Neuronal stem cell (in vitro differentiated cells): ENCODE results near the gene ITGB4.

Experiments used
- DNase-seq: peaks from one replicate; pipeline ENCODE4 v3.0.0-alpha.2; 2013; ENCODE audit warnings: low spot score
- H2AFZ ChIP-seq: one replicate; pipeline ENCODE4 v1.6.1; 2013; ENCODE audit warnings: mild to moderate bottlenecking, low read length, inconsistent platforms
- H2AK5ac ChIP-seq: 2 replicates; pipeline ENCODE4 v1.6.1; 2013; ENCODE audit warnings: low read depth, mild to moderate bottlenecking, inconsistent platforms, low read length, moderate library complexity, mixed read lengths
- H2BK120ac ChIP-seq: 2 replicates; pipeline ENCODE4 v1.6.1; 2013; ENCODE audit warnings: low read depth, mild to moderate bottlenecking, inconsistent platforms, low read length, moderate library complexity, mixed read lengths
- H2BK12ac ChIP-seq: one replicate; pipeline ENCODE4 v1.6.1; 2013; ENCODE audit warnings: low read length, inconsistent platforms
- H2BK15ac ChIP-seq: 2 replicates; pipeline ENCODE4 v1.6.1; 2013; ENCODE audit warnings: mild to moderate bottlenecking, low read length, inconsistent platforms, mixed read lengths
- H2BK5ac ChIP-seq: one replicate; pipeline ENCODE4 v1.6.1; 2013; ENCODE audit warnings: inconsistent platforms, mild to moderate bottlenecking, low read length, moderate library complexity
- H3K14ac ChIP-seq: one replicate; pipeline ENCODE4 v1.6.1; 2013; ENCODE audit warnings: low read length, inconsistent platforms
- H3K18ac ChIP-seq: 2 replicates; pipeline ENCODE4 v1.6.1; 2013; ENCODE audit warnings: low read length, inconsistent platforms
- H3K23ac ChIP-seq: 2 replicates; pipeline ENCODE4 v1.6.1; 2013; ENCODE audit warnings: low read depth, mild to moderate bottlenecking, mixed read lengths, low read length, inconsistent platforms; ENCODE audit not compliant: poor library complexity
- H3K27ac ChIP-seq: replicated peaks from 3 replicates; pipeline ENCODE4 v1.5.1; 2013; ENCODE audit warnings: low read length, inconsistent platforms
- H3K27me3 ChIP-seq, 3 experiments: 2 replicates each; pipeline ENCODE4 v1.6.1; 2013; ENCODE audit warnings: low read length in 3 of 3, mild to moderate bottlenecking in 2 of 3, inconsistent platforms in 1 of 3, low read depth in 1 of 3, mixed read lengths in 1 of 3, moderate library complexity in 1 of 3; ENCODE audit not compliant: control insufficient read depth in 3 of 3, insufficient read depth in 3 of 3
- H3K36me3 ChIP-seq, 2 donors: replicated peaks in 1 of 2; 2 replicates each; pipeline ENCODE4 v1.6.1; 2013; ENCODE audit warnings: low read length in 2 of 2; ENCODE audit not compliant: control insufficient read depth in 2 of 2, insufficient read depth in 2 of 2
- H3K4ac ChIP-seq: 2 replicates; pipeline ENCODE4 v1.6.1; 2013; ENCODE audit warnings: inconsistent platforms, mild to moderate bottlenecking, low read length, moderate library complexity
- H3K4me1 ChIP-seq, 2 donors: 1 replicate in 1 of 2; 2 replicates in 1 of 2; pipeline ENCODE4 v1.6.1; 2013; ENCODE audit warnings: low read length in 2 of 2, low read depth in 1 of 2; ENCODE audit not compliant: control insufficient read depth in 2 of 2, insufficient read depth in 1 of 2
- H3K4me2 ChIP-seq: one replicate; pipeline ENCODE4 v1.6.1; 2013; ENCODE audit warnings: mild to moderate bottlenecking, low read length, inconsistent platforms; ENCODE audit not compliant: insufficient read depth, poor library complexity, severe bottlenecking
- H3K4me3 ChIP-seq, 2 donors: 2 replicates each; pipeline ENCODE4 v1.5.1; 2013; ENCODE audit warnings: low read length in 2 of 2, mild to moderate bottlenecking in 2 of 2, inconsistent platforms in 1 of 2, moderate library complexity in 1 of 2
- H3K79me1 ChIP-seq: one replicate; pipeline ENCODE4 v1.6.1; 2013; ENCODE audit warnings: low read depth, mild to moderate bottlenecking, inconsistent platforms, low read length, moderate library complexity
- H3K9ac ChIP-seq: one replicate; pipeline ENCODE4 v1.6.1; 2013; ENCODE audit warnings: mild to moderate bottlenecking, low read depth, low read length, inconsistent platforms; ENCODE audit not compliant: poor library complexity
- H3K9me3 ChIP-seq, 2 donors: replicated peaks in 1 of 2; 2 replicates each; pipeline versions ENCODE3 to v1.6.1; 2013; ENCODE audit warnings: low read length in 2 of 2, mild to moderate bottlenecking in 2 of 2, inconsistent platforms in 1 of 2, low read depth in 1 of 2, mixed read lengths in 1 of 2, moderate library complexity in 1 of 2; ENCODE audit not compliant: control insufficient read depth in 2 of 2, insufficient read depth in 1 of 2
- H4K8ac ChIP-seq: one replicate; pipeline ENCODE4 v1.6.1; 2013; ENCODE audit warnings: low read depth, mild to moderate bottlenecking, inconsistent platforms, low read length, moderate library complexity
- H4K91ac ChIP-seq: one replicate; pipeline ENCODE4 v1.6.1; 2013; ENCODE audit warnings: low read length, low read depth, mild to moderate bottlenecking, inconsistent platforms; ENCODE audit not compliant: poor library complexity
- WGBS, 2 donors: extraction: QIAGEN DNeasy Blood & Tissue Kit; methylation state at CpG; one replicate each; pipeline ENCODE4 v1.1.7; 2013; ENCODE audit warnings: missing lambda C conversion rate in 2 of 2, mixed read lengths in 1 of 2; ENCODE audit not compliant: insufficient read length in 2 of 2, insufficient replicate concordance in 1 of 2; ENCODE audit errors: extremely low coverage in 2 of 2; 5-methylcytosine and 5-hydroxymethylcytosine counted together

Gene ITGB4

GRCh38 chr17:75783069-75783783 is 62.0 kb downstream of the ITGB4 start:
- Histone ChIP-seq H3K27me3 (no peaks in the 10 kb centered on the region), H2AFZ (peak overlapping the region; percentile 62), H4K91ac (no peak overlapping the region), H3K4ac (no peak overlapping the region), H2BK15ac (no peak overlapping the region), H3K9me3 (peaks cover 0 to 10% of the 10 kb centered on the region in 2 donors), H3K4me3 (no peak overlapping the region), H3K4me1 (peaks cover 4 to 21% of the 10 kb centered on the region in 2 donors), H3K9ac (no peak overlapping the region), H2BK5ac (no peak overlapping the region), H3K14ac (no peak overlapping the region), H3K27ac (no peak overlapping the region), H3K79me1 (peaks cover 8% of the 10 kb centered on the region), H2BK120ac (no peak overlapping the region), H3K4me2 (no peak overlapping the region), H3K23ac (no peak overlapping the region), H3K36me3 (peaks cover 3 to 27% of the 10 kb centered on the region in 2 donors), H3K18ac (no peak overlapping the region), H4K8ac (no peak overlapping the region), H2AK5ac (no peak overlapping the region), H2BK12ac (no peak overlapping the region)
- DNase-seq = no peak
- WGBS, 2 donors = no CpG with 5 or more reads among the region's 6 CpGs

GRCh38 chr17:75783803-75784472 is 62.7 kb downstream of the ITGB4 start:
- H3K4me1 ChIP-seq = peaks cover 4 to 21% of the 10 kb centered on the region in 2 donors
- H2BK15ac ChIP-seq = no peak overlapping the region
- WGBS, 2 donors = no CpG with 5 or more reads among the region's 20 CpGs
- H3K79me1 ChIP-seq = peaks cover 8% of the 10 kb centered on the region
- peak overlapping the region; percentile 22 for H3K4me2 ChIP-seq
- H2AFZ ChIP-seq = peak overlapping the region; percentile 50
- peaks cover 0 to 12% of the 10 kb centered on the region in 2 donors for H3K9me3 ChIP-seq
- no peak overlapping the region for H3K4ac ChIP-seq
- no peak overlapping the region for H2BK5ac ChIP-seq
- peaks cover 0 to 24% of the 10 kb centered on the region in 2 donors for H3K36me3 ChIP-seq
- no peak overlapping the region for H4K8ac ChIP-seq
- peak overlapping the region; percentile 11 for H3K18ac ChIP-seq
- no peak overlapping the region for H2BK12ac ChIP-seq
- H3K14ac ChIP-seq = no peak overlapping the region
- peak overlapping the region; percentile 55 for H3K27ac ChIP-seq
- DNase-seq = no peak
- H4K91ac ChIP-seq = no peak overlapping the region
- peak overlapping the region; percentile 9 for H2AK5ac ChIP-seq
- H3K27me3 ChIP-seq = no peaks in the 10 kb centered on the region
- peak overlapping the region in 1 of 2 donors; percentile 51 for H3K4me3 ChIP-seq
- H3K23ac ChIP-seq = no peak overlapping the region
- H2BK120ac ChIP-seq = no peak overlapping the region
- H3K9ac ChIP-seq = no peak overlapping the region

- H2AFZ ChIP-seq = peak within 1 kb of the TSS; percentile 87
- peak within 1 kb of the TSS; percentile 98 for H3K9ac ChIP-seq
- peak within 1 kb of the TSS; percentile 99 for H2AK5ac ChIP-seq
- H3K18ac ChIP-seq = peak within 1 kb of the TSS; percentile 84
- DNase-seq = peak; percentile 98
- peaks cover 4 to 21% of the 10 kb centered on the region in 2 donors for H3K4me1 ChIP-seq
- H3K79me1 ChIP-seq = peaks cover 6% of the 10 kb centered on the region
- peak within 1 kb of the TSS; percentile 57 for H2BK5ac ChIP-seq
- peak within 1 kb of the TSS; percentile 95 for H3K23ac ChIP-seq
- peak within 1 kb of the TSS; percentile 54 for H3K4ac ChIP-seq
- peaks cover 0 to 12% of the 10 kb centered on the region in 2 donors for H3K9me3 ChIP-seq
- H3K36me3 ChIP-seq = peaks cover 0 to 27% of the 10 kb centered on the region in 2 donors
- H3K14ac ChIP-seq = peak within 1 kb of the TSS; percentile 32
- H2BK120ac ChIP-seq = peak within 1 kb of the TSS; percentile 52
- no peaks in the 10 kb centered on the region for H3K27me3 ChIP-seq
- H3K4me3 ChIP-seq = peak within 1 kb of the TSS; percentile 51 to 90
- H4K91ac ChIP-seq = peak within 1 kb of the TSS; percentile 94
- H3K4me2 ChIP-seq = peak within 1 kb of the TSS; percentile 84
- no CpG with 5 or more reads among the region's 45 CpGs for WGBS, 2 donors
- peak within 1 kb of the TSS; percentile 0 for H2BK15ac ChIP-seq
- H3K27ac ChIP-seq = peak within 1 kb of the TSS; percentile 98
- no peak within 1 kb of the TSS for H4K8ac ChIP-seq
- H2BK12ac ChIP-seq = no peak within 1 kb of the TSS
Observed at GRCh38 chr17:75784473-75785015, 63.3 kb downstream of the ITGB4 start, which contains the start of gene UNK. UNK (plus strand) TSS chr17:75784806; CDS start chr17:75784881, 75 bp downstream.
